Measurements from ENCODE around the gene CENPU.

The CENPU gene

DNA sequence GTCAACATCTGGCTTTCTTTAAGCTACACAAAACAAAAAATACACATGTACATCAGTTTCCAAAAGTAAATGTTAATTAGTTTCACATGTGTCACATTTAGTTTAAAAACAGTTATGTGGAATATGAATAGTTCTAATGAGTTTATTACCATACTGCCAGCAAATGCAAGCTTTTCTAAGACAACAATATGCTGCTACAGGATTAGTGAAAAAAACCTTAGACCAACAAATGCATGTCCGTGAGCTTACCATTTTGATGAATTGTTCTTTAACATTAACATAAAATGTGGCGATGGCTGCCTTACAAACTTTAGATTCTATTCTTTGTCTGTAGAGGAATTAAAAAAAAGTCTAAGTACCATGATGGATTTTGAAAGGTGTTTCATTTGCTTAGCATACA lies 31.8 kb downstream of the CENPU start:
- DNase-seq = no peak

DNA sequence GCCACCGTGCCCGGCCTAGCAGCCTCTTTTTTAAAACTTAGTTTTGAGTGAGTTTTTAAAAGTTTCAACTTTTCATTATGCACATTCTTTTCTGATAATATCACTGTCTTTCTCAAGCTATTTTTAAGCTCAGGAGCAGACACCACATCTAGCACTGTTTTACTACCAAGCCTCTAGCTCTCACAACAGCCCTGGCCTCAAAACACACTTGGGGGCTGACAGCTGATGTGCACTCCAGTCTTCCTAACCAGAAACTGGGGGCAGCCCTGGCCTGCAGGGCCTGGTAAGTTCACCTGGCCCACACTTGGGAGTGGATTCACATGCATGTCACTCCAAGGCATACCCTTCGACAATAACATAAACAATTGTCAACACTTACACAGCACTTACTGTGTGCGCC lies 34.0 kb downstream of the CENPU start:
- no peak for DNase-seq

DNA sequence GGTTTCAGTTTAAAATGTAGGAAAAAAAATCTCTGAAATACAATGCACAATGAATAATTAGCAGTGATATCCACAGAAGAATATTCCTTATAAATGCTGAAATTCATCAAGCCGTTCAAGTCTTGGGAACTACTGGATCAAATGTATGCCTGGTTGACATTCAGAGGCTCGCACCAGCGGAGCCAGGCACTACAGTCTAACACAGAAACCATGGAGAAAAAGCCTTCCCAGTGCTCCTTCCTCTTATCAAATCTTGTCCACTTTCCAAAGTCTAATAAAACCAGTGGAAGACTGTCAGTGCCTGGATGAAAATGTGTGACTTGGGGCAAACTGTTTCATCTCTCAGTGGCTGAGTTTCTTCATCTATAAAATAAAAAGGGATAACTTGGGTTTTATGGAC lies 35.9 kb downstream of the CENPU start:
- no peak for DNase-seq

DNA sequence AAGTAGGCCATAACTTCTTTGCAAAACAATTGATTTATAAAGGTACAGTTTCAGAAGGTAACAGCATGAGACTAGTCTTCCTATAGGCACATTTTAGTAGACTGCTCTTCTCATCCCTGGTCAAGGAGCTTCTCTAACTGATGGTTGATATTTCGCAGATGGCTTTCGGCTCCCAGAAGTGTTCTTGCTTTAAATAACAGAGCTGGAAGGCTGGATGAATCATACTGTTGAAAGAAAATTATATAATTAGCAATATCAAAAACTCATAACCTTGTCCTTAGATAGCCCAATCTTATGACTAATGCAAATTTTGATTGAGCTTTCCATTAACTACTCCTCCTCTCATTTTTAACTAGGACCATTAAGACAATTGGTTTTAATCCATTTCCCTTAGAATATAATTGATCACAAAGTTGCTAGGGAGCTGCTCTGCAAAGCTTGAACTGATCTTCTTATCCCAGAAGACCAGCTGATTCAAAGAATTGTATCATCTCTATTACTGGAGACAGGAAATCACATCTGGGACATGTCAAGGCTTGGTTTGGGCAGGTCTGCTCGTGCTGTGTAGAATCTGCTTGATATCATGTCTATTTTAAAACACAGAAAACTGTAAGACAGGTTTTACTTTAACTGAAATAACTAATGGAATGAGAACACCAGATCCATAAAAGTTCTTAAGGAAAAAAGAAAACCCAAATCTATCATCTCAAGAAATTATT lies 38.6 kb downstream of the CENPU start:
- no peak for DNase-seq

DNA sequence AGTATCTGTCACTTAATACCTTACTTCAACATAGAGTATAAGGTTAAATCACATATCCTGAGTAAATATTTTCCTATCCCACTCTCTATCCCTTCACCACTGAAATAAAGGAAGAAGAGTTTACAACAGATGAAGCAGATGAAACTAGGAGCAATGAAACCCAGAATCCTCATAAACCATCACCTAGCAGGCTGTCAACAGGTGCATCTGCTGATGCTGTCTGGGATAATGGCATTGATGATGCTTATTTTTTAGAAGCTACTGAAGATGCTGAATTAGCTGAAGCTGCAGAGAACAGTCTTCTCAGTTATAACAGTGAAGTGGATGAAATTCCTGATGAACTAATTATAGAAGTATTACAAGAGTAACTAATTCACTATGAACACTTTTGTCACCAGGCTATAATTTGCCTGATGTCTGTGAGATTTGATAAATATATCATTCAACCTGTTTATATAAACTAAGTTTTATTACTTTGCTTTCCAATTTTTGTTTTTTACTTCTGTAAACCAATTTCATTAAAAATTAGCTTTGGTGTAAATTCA lies 39.4 kb downstream of the CENPU start:
- DNase-seq = no peak

DNA sequence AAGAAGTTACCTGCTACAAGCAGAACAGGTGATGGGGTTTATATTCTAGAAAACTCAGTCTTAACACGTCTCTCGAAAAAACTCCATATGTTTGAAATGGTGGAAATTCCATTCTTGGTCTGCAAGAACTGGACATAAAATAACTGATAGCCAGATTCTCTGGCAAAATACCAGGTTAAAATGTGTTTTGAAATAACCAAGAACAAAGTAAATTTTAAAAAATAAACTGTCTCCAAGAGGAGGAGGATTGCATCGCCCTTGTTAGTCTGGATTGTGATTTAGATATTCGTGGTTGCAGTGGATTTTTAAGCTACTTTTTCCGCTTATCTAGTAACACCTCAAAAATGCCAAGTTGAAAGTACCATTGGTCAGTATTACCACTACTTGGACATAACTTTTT lies 40.8 kb downstream of the CENPU start:
- no peak for DNase-seq

DNA sequence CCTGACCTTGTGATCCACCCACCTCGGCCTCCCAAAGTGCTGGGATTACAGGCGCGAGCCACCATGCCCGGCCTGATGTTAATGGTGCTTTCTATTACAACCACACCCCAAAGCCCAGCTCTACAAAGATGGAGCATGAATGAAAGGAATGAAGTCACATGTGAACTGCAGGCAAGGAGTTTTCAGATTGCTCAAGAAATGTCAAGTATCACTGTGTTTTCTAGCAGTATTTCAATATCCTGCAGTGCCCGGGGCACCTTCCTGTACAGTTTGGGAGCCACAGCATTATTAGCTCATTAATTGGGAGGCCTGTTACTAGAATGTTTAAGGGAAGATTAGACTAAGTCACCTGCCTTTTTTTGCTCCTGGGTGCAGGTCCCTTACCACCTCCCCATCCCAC lies 44.2 kb downstream of the CENPU start:
- no peak for DNase-seq

DNA sequence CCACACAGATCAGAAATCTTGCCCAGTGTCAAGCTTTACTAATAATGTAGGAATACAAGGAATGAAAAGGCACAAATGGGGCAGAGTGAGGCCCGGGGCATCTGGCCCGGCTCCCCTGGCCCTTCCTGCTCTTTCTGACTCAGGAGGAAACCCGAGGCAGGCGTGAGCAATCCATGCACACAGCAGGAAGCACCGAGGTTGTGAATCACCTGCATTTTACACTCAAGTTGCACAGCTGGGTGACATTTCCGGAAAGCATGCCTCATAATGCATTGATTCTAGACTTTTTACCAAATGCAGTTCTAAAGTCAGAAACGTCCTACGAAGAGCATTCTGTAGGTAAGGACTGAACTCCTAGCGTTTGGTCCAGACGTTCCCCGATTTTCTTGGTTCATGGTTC lies 45.4 kb downstream of the CENPU start:
- peak; percentile 44 for DNase-seq

DNA sequence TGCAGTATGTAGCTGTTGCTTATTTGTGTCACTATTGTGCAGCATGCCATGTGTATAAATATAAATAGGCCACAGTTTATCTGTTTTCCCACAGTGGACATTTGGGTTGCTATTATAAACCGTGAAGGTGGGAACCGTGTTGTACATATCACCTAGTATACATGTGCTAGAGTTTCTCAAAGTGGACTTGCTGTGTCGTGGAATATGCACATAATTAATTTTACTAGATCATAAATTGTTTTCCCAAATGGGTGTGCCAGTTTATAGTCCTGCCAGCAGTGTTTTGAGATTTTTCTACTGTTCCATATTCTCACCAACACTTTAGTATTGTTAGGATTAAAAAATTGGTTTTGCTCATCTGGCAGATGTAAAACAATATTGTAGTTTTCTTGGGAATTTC lies 45.9 kb downstream of the CENPU start:
- no peak for DNase-seq

DNA sequence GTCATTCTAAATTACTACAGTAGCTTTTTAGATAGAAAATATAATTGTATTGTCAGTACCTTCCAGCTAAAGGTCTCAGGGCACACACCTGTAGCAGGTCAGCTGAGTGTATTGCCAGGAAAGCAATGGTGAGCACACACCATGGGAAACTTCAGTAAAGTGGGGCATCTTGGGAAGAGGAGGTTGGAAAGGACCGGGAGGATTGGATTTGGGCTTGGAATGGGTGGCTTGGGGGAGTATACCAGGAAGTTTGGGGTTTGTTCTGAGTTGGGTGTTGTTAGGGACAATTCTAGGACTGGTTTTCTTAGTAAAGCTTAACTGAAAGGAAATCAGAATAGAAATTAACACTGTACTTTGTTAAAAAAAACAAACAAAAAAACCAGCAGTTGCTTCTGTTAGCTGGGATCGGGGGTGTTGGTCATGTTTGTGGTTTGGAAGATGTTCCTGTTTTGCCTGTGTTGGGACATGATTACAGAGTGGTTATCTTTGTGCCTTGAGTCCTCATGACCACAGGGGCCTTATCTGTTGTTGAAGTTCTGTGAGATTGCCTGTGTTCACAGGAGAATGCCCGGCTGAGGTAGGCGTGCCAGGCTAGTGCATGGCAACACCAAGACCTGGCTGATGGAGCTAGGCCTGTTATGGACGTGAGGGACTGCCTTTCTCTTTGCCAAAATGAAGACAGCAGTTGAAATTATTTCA lies 49.3 kb downstream of the CENPU start:
- no peak for DNase-seq

DNA sequence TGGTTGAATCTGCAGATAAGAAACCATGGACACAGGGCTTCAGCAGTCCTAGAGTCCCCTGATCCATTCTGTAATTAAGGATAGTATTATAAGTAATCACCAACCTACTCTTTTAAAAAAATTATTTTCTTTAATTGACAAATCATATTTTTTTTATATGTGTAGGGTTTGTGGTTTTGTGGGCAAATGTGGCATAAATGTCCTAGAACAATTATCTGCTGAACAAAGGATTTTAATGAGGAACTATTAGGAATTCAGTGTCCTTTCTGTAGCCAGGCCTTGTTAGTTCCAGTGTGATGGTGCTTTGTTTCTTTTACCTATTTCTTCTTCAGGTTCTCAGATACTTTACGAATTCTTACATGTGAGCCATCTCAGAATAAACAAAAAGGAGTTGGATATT lies 52.0 kb downstream of the CENPU start:
- no peak for DNase-seq

DNA sequence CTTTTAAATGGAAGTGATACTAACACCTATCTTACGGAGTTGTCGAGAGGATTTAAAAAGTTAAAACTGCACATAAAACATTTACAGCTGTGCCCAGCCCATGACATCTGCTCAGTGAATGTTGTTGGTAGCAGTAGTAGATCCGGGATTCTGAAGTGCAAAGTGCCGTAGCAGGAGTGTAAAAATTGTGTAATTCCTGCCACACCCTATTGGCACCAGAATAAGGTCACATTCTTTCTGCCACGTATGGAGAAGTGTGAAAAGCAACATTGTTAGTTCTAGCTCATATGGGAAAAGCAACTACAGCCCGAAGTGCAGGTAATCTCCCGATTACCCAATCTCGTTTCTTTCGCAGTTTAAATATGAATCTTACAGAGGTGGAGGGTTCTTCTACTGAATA lies 53.2 kb downstream of the CENPU start:
- no peak for DNase-seq

DNA sequence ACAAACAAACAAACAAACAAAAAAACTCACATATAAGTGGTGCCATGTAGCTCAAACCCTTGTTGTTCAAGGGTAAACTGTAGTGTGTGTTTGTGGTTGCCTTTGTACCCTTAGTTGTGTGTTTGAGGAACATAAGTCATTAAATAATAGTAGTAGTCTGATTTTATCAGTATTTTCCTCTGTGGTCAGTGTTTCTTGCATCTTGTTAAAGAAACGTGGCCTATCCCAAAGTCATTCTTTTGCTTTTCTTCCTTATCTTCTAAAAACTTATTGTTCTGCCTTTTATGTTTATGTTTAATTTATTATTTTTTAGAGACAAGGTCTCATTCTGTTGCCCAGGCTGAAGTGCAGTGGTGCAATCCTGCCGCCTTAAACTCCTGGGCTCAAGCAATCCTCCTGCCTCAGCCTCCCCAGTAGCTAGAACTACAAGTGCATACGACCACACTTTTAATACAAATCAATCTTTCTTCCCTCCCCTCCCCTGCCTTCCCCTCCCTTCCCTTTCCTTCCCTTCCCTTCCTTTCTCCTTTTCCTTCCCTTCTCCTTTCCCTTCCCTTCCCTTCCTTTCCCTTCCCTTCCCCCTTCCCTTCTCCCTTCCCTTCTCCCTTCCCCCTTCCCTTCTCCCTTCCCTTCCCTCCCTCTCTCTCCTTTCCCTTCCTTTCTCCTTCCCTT lies 57.9 kb downstream of the CENPU start:
- no peak for DNase-seq

DNA sequence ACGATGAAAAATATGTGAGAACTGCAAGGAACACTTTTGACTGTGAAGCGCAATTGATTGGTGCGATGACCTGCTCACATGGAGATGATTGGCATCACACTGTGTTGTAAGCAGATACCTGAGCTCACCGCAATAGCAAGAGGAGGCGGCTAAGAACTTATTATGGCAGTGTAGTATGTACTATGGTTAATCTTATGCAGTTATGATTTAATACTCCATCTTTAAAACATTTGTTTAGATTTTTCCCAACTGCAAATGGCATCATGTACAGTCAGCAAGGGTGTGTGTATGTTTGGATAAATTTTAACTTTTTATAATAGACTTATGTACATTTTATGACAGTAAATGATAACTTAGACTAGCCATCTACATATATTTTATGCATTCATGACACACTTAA lies 58.9 kb downstream of the CENPU start:
- no peak for DNase-seq

DNA sequence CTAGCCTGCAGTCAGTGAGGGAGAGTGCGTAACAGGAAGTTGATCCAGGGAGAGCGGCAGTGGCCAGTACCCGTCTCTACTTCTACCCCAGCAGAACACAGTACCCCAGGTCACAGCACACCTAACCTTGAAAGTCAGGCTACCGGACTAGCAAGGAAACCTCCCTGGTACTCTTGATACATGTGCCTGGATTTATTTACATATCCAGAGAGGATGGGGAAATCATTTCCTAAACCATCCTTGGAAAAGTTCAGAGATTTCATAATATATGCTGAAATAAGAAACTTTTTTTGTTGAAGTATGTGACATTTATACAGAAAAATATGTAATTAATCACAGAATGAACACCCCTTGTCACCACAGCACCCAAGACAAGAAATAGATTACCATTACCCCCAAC lies 59.9 kb downstream of the CENPU start:
- no peak for DNase-seq

DNA sequence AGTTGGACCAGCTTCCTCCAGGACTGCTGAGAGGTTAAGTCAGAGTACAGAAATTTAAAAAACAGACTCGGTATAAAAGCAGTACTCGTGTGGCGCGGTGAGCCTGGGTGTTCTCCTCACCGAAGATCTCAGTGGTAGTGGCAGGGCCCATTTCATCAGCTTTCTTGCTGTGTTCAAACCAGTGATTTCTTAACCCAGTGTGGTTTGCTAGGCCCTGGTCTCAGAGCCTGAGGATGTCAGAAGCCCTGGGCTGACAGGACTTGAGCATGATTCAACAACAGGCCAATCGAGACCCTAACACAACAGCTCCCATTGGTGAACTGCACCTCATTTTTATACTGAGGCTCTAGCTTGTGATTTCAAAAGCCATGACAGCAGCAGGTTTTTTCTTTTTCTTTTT lies 61.2 kb downstream of the CENPU start:
- no peak for DNase-seq

DNA sequence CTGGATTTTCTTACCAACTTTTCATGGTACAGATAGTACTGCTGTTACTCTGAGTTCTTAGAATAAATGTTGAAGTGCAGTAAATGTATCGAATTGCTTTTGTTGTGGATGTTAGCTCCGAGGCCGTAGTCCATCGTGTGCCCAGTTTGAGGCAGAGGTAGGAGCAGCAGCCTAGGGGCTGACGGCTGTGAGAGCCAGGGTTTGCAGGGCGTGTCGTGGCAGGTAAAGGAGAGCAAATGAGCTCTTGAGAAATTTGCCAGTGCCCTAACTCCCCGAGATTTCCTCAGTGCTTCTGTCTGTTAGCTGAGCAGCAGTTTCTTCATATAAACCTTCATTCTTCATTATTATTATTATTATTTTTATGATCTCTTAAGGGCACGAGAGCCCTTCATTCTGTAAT lies 62.8 kb downstream of the CENPU start:
- no peak for DNase-seq

DNA sequence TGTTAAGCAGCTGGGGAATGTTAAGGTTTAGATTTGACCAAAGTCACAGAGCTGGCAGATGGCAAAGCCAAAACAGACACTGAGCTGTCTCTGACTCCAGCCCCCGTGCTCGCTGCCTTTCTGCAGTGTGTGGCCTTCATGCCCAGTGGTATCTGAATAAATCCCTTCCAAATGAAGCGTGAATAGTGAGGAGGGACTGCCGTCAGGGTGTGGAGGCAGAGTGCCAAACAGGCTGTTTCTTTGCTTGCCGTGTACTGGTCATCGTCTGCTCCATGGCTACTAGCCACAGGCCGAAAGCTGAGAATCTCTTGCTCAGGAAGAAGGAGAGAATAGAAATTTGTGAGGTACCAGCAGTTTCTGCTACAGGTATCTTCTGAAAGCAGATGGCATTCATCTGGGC lies 64.6 kb downstream of the CENPU start:
- DNase-seq = no peak

DNA sequence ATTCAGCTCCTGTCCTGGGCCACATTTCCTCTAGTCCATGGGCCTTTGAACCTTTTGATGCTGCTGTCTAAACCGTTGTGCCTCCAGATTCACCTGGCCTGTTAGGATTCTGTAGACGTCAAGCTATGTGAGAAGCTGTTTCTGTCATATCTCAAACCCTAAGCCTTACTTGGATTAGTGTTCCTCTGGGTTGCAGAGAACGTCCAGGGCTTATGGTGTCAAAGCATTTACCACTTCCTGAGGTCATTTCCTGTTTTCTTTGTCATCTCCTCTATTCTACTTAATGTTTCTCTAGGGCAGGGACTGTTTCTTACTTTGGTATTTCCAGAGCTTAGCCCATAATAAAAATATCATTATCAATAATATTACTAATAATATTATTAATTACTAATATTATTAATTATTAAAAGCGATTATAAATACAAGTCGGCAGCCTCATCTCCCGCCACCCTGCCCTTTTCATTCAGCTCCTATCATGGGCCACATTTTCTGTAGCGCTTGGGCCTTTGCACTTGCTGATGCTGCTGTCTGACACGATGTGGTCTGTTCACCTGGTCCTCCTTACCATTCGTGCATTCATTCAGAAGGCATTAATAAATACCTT lies 65.3 kb downstream of the CENPU start:
- DNase-seq = no peak

DNA sequence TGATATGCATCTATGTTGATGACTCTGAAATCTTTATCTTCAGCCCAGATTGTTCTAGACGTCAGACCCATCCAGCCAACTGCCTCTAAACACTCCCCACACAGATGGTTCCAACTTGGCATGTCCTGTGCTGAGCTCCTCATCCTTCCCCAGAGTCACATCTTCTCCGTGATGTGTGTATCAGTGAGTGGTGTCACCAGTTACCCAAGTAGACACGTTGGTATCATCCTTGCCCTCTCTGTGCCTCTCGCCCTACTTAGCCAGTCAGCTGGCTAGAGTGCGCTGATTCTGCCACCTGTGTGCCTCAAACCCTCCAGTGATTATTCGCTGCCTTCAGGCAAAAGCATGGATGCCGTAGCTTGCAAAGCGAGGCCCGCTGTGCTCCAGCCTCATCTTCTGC lies 65.8 kb downstream of the CENPU start:
- no peak for DNase-seq

DNA sequence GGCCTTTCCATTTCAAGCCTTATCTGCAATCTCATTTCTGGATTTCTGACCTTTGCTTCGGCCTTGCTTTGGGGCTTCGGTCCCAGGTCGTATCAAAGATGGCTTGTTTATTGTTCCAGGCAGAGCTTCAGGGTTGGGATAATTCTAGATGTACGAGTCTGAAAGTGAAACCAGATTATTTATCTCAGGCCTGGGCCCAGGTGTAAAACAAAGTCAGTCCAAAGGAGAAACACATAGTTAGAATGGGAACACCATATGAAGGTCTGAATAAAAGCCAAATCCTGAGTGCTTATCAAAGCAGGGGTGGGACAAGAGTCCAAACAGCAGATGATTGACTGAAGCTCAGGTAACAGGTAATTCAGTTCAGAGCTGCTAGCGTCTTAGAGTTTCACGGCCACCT lies 67.2 kb downstream of the CENPU start:
- DNase-seq = no peak

DNA sequence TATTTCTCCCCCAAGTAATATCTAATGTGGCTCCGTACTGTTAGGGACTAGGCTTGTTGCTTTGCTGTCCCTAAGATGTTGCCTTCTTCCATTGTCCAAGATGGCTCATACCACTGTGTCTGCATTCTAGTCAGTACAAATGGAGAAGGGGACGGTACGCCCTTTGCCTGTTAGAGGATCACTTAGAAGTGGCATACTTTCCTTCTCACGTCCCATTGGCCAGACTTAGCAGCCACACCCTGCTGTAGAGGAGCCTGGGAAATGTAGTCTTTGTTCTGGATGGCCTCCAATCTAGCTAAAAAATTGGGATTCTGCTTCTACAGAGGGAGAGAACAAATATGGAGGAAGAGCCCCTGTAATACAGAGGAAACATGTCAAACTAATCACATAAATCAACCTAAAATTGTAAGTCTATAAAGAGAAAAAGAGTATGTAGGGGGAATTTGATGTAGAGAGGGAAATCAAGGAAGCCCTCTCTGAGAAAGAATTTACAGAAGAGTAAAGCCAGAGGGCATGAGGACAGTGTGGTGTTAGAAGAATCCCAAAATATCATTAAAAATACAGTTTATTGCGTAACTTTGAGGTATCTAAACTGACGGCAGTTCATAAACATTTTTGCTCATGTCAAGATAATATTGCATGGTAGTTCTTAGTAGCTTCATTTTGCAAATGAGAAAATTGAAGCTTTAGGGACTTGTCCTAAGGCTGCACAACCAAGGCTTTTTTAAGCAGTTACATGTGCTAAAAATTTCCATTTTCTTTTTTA lies 69.3 kb downstream of the CENPU start:
- DNase-seq = no peak

DNA sequence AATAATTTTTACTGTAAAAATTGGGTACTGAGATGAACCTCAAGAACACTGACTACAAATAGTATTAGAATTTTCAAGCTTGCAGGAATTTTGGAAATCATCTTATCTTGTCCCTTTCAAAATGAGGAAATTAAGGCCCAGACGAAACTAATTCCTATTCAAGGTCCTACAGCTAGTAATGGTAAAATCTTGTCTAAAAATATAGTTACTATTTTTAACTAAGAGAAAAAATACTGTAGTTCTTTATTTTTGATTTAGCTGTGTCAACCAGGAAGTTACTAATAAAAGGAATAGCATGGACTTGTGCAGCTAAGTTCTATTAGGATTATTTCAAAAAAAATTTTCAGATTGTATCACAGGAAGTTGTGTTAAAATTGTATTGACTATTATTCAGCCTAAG lies 71.7 kb downstream of the CENPU start:
- DNase-seq = no peak

Measured in 8988T (cell line).